ENCODE measurements around the gene PTTG2. TPM values are rescaled to one million over a fixed set of nuclear protein-coding genes. Genes with fewer than 3 reads are reported as not detected.

PTTG2 gene
- total and polyA plus RNA-seq, 2 experiments from 2014 or later: 1.1 TPM; not detected in 1

GRCh38 chr4:37948542-37948941 is 11.7 kb upstream of the PTTG2 start:
- Mint-ChIP-seq H3K9me3 (peaks cover 4% of the 10 kb centered on the region; the same call in 2 of the 3 replicates), H3K4me3 (no peak overlapping the region), H3K36me3 (ENCODE audit: low read depth) (peaks cover 3% of the 10 kb centered on the region; the same call in 2 of the 3 replicates), H3K27ac (no peak overlapping the region), H3K27me3 (ENCODE audit: insufficient read depth, low read depth, poor library complexity) (peaks cover 2% of the 10 kb centered on the region), H3K4me1 (no peaks in the 10 kb centered on the region)
- H3K79me2 ChIP-seq (replicated peaks; ENCODE audit: insufficient read depth): no peaks in the 10 kb centered on the region; the same call in 1 of the 2 replicates
- H2AFZ ChIP-seq: no peak overlapping the region
- H3F3A ChIP-seq (replicated peaks; ENCODE audit: low read depth): no peaks in the 10 kb centered on the region
- DNase-seq (ENCODE audit: low spot score) (no peak), ATAC-seq (no peak)
- H3K27ac ChIP-seq (ENCODE audit: low read depth): no peak overlapping the region
- no peak overlapping the region for H3K4me2 ChIP-seq
- H3K4me1 ChIP-seq (ENCODE audit: insufficient read depth): no peaks in the 10 kb centered on the region
- no peaks in the 10 kb centered on the region for H3K27me3 ChIP-seq (ENCODE audit: insufficient read depth)
- no peaks in the 10 kb centered on the region for H3K36me3 ChIP-seq (ENCODE audit: insufficient read depth)
- H3K9me2 ChIP-seq (ENCODE audit: insufficient read depth): no peaks in the 10 kb centered on the region; the same call in 1 of the 2 replicates
- TF ChIP-seq ZNF462 (CRISPR knock-in tag; IDR thresholded peaks at IDR 0.05) (no peak), CTCF (conservative IDR thresholded peaks at IDR 0.05; ENCODE audit: low read depth in 2 of 2) (no peak), ZNF331 (CRISPR knock-in tag; IDR thresholded peaks at IDR 0.05; ENCODE audit: low read depth) (no peak), EZH2phosphoT487 (IDR thresholded peaks at IDR 0.05; ENCODE audit: unreplicated experiment) (no peak)
- no peaks in the 10 kb centered on the region for H4K20me1 ChIP-seq (replicated peaks; ENCODE audit: insufficient read depth)
- H3K4me3 ChIP-seq: no peak overlapping the region
